Activated CD4-positive, alpha-beta memory T cell treated with anti-CD3 and anti-CD28 coated beads, Interleukin-2, amount 10 ng/mL, durations not matched to agents 7 days and 5 days (primary cell): ENCODE data around the gene POMGNT2. TPM values are rescaled to one million over a fixed set of nuclear protein-coding genes. Genes with fewer than 3 reads are reported as not detected.
"Not testable (repeated sequence)": the region's sequence is repeated elsewhere in the genome, so short reads cannot be mapped to it uniquely, and the experiment has no call there.

Source experiments
- CTCF ChIA-PET: fragments of 350-600 bp; sonication (Branson Sonifier 250); formaldehyde crosslinking; loops from one replicate; lab custom pipeline; 2021; ENCODE audit warnings: antibody characterized with exemption, inconsistent platforms; lab: Charles Lee
- POLR2A ChIA-PET: fragments of 350-600 bp; sonication (Branson Sonifier 250); formaldehyde crosslinking; loops from one replicate; lab custom pipeline; 2021; ENCODE audit warnings: antibody characterized with exemption; lab: Charles Lee
- DNase-seq: peaks from one replicate; pipeline ENCODE4 v3.0.0-alpha.2; 2020
- H3K27ac Mint-ChIP-seq: one replicate; pipeline ENCODE4 v1.8.0; 2021; ENCODE audit warnings: mild to moderate bottlenecking, mixed read lengths
- H3K27me3 Mint-ChIP-seq: one replicate; pipeline ENCODE4 v1.8.0; 2021; ENCODE audit warnings: mixed read lengths
- H3K36me3 Mint-ChIP-seq: one replicate; pipeline ENCODE4 v1.8.0; 2021; ENCODE audit warnings: low read depth, mixed read lengths
- H3K4me1 Mint-ChIP-seq: one replicate; pipeline ENCODE4 v1.8.0; 2021; ENCODE audit warnings: mixed read lengths
- H3K4me3 Mint-ChIP-seq: one replicate; pipeline ENCODE4 v1.8.0; 2021; ENCODE audit warnings: mild to moderate bottlenecking, mixed read lengths
- H3K9me3 Mint-ChIP-seq: one replicate; pipeline ENCODE4 v1.8.0; 2021; ENCODE audit warnings: mixed read lengths
- total RNA-seq, 2 experiments: library from RNA; stranded (reverse); gene quantifications; one replicate each; pipeline ENCODE4 v1.2.3, GENCODE V29; 2021

POMGNT2 gene
- total RNA-seq, 2 experiments from 2014 or later = 6.4 to 7.8 TPM

DNA sequence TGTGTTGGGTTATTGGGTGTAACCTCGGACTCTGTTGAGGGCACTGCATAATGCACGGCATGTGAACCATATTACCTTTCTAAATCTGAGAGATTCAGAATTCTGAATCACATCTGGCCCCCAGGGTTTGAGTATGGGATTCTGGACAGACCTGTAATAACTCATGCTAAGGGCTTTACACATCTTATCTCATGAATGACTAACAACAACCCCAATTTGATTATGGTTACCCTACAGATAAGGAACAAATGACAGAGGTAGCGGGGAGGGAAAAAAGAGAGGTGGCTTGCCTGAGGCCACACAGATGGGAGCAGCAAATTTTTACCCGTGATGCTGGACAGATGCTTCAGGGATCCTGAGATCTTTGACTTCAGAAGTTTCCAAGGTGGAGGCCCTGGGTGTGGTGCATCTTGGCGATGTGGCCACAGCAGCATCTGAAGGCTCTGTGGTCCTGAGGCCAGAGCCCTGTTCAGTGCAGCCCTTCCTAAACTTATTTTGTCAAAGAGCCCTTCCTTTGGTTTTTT lies 43.8 kb downstream of the POMGNT2 start:
- ChIA-PET POLR2A (no interaction called here), CTCF (no interaction called here)
- H3K36me3 Mint-ChIP-seq = no peaks in the 10 kb centered on the region
- no peak for DNase-seq
- H3K4me1 Mint-ChIP-seq = no peaks in the 10 kb centered on the region
- H3K9me3 Mint-ChIP-seq = no peaks in the 10 kb centered on the region
- H3K27ac Mint-ChIP-seq = no peak overlapping the region
- H3K4me3 Mint-ChIP-seq = no peak overlapping the region
- H3K27me3 Mint-ChIP-seq = no peaks in the 10 kb centered on the region

DNA sequence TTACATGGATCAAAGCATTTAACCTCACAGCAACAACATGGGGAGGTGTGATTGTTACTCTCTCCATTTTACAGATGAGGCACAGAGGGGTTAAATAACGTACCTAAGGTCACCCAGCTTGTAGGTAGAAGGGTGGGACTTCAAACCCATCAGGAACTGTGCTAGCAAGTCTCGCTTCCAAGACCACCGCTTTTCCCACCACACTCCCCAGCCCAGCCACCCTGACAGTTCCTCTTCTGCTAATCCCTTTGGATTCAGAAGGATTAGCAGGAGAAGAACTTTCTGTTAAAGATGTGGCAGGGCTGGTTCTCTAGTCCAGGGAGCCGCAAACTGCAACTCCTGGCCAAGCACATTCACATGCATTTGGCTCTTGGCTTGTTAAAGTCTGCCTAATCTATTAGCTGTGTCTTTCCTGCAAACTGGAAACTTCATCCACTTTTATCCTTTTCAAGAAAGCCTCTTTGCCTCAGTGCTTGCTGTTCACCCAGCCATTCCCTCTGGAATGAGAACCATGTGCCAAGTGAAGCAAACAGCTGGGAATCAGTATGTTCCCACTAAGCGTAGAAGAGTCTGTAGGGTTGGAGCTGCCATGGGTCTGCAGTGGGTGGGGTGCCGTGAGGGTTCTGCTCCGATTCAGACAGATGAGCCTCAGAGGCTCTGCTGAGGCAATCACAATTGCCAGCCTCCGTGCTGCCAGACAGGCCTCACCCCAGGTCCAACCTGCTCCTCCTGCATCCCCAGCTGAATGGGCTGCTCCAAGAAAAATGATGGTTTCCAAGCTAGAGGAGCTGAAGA lies 44.6 kb downstream of the POMGNT2 start:
- H3K9me3 Mint-ChIP-seq = no peaks in the 10 kb centered on the region
- H3K4me3 Mint-ChIP-seq = no peak overlapping the region
- CTCF ChIA-PET = no interaction called here
- no peak for DNase-seq
- H3K27me3 Mint-ChIP-seq = no peaks in the 10 kb centered on the region
- no peaks in the 10 kb centered on the region for H3K4me1 Mint-ChIP-seq
- POLR2A ChIA-PET = interaction anchor here (0.7 kb wide), 1 partner anchor 687 kb away, joined by 3 read pairs; no protein-coding TSS in a partner anchor
- no peak overlapping the region for H3K27ac Mint-ChIP-seq
- no peaks in the 10 kb centered on the region for H3K36me3 Mint-ChIP-seq

DNA sequence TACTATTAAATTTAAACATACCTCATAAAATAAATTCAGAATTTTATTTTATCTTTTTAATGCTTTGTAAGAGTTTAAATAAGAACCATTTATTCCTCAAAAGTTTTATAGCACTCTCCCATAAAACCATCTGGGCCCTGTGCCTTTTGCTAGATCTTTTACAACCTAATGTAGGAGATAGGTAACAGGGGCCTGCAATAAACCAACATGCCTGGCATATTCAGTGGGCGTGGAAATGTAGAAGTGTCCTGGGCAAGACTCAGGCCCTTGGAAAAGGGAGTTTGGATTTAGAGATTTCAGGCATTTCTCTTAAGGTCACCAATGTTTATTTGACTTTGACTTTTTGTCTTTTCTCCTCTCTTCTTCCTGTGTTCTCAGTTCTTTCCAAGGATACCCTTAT lies 46.4 kb downstream of the POMGNT2 start:
- ChIA-PET CTCF (no interaction called here), POLR2A (no interaction called here)
- no peaks in the 10 kb centered on the region for H3K9me3 Mint-ChIP-seq
- no peak for DNase-seq
- no peaks in the 10 kb centered on the region for H3K36me3 Mint-ChIP-seq
- H3K27ac Mint-ChIP-seq = no peak overlapping the region
- no peaks in the 10 kb centered on the region for H3K4me1 Mint-ChIP-seq
- no peaks in the 10 kb centered on the region for H3K27me3 Mint-ChIP-seq
- no peak overlapping the region for H3K4me3 Mint-ChIP-seq

DNA sequence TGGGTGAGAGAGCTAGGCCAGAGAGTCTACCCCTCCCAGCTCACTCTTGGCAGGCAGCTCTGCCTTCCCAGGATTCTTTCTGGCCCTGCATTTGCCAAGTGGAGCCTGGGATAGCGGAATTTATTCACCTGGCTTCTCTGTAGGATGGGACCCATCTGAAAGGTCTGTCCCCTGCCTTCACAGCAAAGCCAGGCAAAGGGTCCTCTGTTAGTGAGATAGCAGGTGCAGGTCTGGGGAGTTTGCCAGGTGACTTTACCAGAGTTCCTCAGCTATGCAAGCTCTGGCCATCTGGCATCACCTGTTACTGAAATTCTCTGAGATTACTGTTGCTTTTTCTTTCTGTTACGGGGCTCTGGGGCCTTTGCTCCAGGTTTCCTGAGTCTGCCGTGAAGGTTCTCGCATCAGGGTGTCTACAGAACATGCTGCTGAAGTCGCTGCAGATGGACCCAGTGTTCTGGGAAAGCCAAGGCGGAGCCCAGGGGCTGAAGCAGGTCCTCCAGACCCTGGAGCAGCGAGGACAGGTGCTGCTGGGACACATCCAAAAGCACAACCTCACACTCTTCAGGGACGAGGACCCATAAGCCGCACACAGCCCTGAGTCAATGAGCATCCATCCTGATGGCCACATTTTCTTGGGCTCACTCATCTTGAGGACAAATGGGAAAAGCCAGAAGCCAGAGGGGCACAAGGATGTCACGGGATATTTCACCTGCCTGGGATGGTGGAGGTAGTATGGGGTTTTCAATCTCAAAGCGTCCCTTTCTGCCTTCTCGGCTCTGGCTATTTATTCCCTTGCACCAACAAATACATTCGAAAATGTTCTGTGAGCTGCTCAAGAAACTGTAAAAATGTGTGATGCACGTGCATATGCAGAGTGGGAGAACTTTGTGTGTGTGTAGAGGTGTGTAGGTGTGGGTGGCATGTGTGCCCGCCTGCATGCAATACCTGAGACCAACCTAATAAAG lies 49.8 kb downstream of the POMGNT2 start:
- DNase-seq = no peak
- Mint-ChIP-seq H3K4me3 (no peak overlapping the region), H3K27me3 (peaks cover 6% of the 10 kb centered on the region), H3K9me3 (peaks cover 11% of the 10 kb centered on the region), H3K4me1 (no peaks in the 10 kb centered on the region), H3K27ac (no peak overlapping the region), H3K36me3 (peaks cover under 1% of the 10 kb centered on the region)
- CTCF ChIA-PET = no interaction called here
- POLR2A ChIA-PET = no interaction called here

DNA sequence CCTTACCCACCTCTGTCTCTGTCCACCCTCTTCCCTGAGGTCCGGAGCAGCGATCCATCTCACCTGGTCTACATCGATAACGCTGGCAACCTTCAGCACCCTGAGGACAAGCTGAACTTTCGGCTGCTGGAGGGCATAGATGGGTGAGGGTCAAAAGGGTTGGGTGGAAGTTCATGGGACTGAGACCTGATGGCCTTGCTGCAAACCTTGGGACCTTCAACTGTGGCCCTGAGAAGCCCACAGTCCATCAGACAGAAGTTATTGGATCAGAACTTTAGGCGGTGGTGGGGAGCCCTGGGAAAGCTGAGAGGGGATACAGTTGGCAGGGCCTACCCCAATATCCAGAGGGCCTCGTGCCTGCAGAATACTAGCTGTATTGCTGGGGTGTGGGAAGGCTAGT lies 50.5 kb downstream of the POMGNT2 start:
- Mint-ChIP-seq H3K4me3 (no peak overlapping the region), H3K36me3 (peaks cover 2% of the 10 kb centered on the region), H3K27ac (no peak overlapping the region), H3K9me3 (peaks cover 15% of the 10 kb centered on the region), H3K27me3 (peaks cover 8% of the 10 kb centered on the region), H3K4me1 (no peaks in the 10 kb centered on the region)
- ChIA-PET CTCF (no interaction called here), POLR2A (no interaction called here)
- no peak for DNase-seq

DNA sequence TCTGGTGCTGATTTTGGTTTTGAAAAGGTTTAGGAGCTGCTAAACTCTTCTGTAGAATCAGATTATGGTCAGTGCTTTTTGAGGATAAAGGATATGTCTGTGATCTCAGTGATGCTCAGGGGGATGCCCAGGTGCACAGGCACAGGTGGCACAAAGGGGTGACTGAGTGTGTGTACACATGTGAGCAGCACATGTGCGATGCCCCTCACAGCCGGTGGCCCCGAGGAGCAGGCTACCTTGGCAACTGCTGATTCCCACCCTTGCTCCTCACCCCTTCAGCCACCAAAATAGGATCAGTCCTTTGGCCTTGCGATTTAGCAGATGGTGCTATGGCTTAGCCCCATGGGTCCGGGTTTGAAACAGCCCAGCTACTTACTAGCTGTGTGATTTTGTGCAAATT lies 51.1 kb downstream of the POMGNT2 start:
- peaks cover 2% of the 10 kb centered on the region for H3K36me3 Mint-ChIP-seq
- peaks cover 10% of the 10 kb centered on the region for H3K27me3 Mint-ChIP-seq
- H3K4me3 Mint-ChIP-seq = no peak overlapping the region
- DNase-seq = no peak
- ChIA-PET POLR2A (no interaction called here), CTCF (no interaction called here)
- H3K4me1 Mint-ChIP-seq = no peaks in the 10 kb centered on the region
- peaks cover 17% of the 10 kb centered on the region for H3K9me3 Mint-ChIP-seq
- H3K27ac Mint-ChIP-seq = no peak overlapping the region

DNA sequence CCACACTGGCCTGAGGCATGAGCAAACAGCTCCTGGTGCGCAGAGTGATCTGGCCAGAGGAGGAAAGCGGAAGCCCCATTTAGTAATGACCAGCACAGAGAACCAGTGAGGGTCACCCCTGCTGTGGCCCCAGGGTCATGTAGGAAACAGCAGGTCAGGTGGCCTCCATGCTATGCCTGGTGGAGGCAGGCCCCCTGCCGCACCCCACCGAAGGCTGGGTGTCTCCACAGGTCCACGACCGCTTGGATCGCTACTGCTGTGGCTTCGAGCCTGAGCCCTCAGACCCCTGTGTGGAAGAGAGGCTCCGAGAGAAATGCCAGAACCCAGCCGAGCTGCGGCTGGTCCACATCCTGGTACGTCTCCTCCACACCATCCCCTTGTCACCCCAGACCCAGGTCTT lies 52.6 kb downstream of the POMGNT2 start:
- CTCF ChIA-PET = no interaction called here
- peaks cover 2% of the 10 kb centered on the region for H3K36me3 Mint-ChIP-seq
- H3K4me1 Mint-ChIP-seq = no peaks in the 10 kb centered on the region
- POLR2A ChIA-PET = no interaction called here
- DNase-seq = no peak
- no peak overlapping the region for H3K27ac Mint-ChIP-seq
- H3K27me3 Mint-ChIP-seq = peaks cover 10% of the 10 kb centered on the region
- H3K4me3 Mint-ChIP-seq = no peak overlapping the region
- H3K9me3 Mint-ChIP-seq = peaks cover 23% of the 10 kb centered on the region

DNA sequence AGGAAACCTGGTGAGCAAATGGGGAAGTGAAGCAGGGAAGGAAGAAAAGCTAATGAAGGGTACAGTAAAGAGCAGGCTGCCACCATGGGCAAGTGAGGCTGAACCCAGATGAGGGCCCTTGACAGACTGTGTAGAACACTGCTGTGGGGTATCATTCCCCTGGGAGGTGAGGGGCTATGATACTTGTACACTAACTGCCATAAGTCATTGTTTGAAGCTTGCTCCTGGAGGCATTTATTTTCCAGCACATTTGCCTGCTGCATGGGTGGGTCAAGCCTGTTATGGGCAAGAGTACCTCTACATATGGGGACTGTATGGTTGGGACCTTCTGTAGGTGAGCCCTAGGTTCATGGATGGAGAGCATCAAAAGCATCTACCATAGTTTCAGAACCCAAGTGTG lies 57.4 kb downstream of the POMGNT2 start:
- CTCF ChIA-PET = no interaction called here
- Mint-ChIP-seq H3K27ac (no peak overlapping the region), H3K9me3 (peaks cover 38% of the 10 kb centered on the region), H3K4me1 (no peaks in the 10 kb centered on the region), H3K36me3 (peaks cover 2% of the 10 kb centered on the region), H3K4me3 (no peak overlapping the region), H3K27me3 (peaks cover 10% of the 10 kb centered on the region)
- no peak for DNase-seq
- POLR2A ChIA-PET = no interaction called here

DNA sequence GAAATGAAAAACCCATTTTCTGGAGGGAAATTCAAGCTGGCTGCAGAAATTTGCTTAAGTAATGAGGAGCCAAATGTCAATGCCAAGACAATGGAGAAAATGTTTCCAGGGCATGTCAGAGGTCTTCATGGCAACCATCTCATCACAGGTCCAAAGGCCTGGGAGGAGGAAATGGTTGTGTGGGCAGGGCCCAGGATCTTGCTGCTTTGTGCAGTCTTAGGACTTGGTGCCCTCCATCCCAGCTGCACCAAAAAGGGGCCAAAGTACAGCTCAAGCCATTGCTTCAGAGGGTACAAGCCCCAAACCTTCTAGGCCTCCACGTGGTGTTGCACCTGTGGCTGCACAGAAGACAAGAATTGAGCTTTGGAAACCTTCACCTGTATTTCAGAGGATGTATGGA lies 59.3 kb downstream of the POMGNT2 start:
- Mint-ChIP-seq H3K27ac (no peak overlapping the region), H3K4me1 (no peaks in the 10 kb centered on the region), H3K27me3 (peaks cover 4% of the 10 kb centered on the region), H3K4me3 (no peak overlapping the region), H3K36me3 (peaks cover 2% of the 10 kb centered on the region), H3K9me3 (peaks cover 28% of the 10 kb centered on the region)
- POLR2A ChIA-PET = no interaction called here
- no peak for DNase-seq
- CTCF ChIA-PET = no interaction called here

DNA sequence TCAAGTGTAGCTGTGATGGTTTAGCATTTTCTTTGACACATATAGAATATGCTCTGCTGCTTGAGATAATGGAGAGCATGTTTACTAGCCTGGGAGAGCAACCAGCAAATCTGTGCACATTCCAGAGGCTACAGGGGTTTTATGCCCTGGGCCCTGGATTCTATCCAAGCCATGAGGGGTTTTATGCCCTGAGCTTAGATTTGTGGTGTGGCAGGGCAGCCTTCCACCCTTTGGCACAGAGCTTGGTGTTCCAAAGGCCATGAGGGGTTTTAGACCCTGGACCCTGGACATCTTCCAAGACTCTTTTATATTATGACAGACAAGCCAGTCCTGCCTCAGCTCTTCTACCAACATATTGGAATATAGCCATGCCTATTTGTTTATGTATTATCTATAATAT lies 60.8 kb downstream of the POMGNT2 start:
- H3K4me1 Mint-ChIP-seq, DNase-seq, H3K27me3 Mint-ChIP-seq, POLR2A ChIA-PET, H3K4me3 Mint-ChIP-seq, H3K27ac Mint-ChIP-seq, CTCF ChIA-PET, H3K36me3 Mint-ChIP-seq: not testable (repeated sequence)
- peaks cover 21% of the 10 kb centered on the region for H3K9me3 Mint-ChIP-seq

DNA sequence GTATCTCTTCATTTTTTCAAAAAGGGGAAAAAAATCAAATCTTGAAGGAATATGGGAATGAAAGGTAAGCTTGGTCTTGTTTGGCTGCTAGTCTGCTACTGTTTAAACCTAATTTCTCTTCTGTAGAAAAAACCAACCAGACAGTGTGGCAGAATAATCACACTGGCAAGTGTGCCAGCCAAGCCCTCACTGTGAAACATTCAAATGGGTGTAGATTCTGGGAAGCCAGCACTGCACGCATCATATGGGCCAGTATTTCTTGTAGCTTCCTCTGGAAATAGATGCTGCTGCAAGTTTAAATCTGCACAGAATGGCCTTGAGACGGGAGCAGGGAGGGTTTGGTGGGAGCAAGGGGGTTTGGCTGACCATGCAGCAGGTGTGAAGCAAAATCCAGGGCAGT lies 62.1 kb downstream of the POMGNT2 start:
- DNase-seq = no peak
- Mint-ChIP-seq H3K9me3 (peaks cover 18% of the 10 kb centered on the region), H3K36me3 (no peaks in the 10 kb centered on the region), H3K4me3 (no peak overlapping the region), H3K27me3 (no peaks in the 10 kb centered on the region), H3K4me1 (peaks cover 2% of the 10 kb centered on the region), H3K27ac (no peak overlapping the region)
- ChIA-PET POLR2A (no interaction called here), CTCF (no interaction called here)

DNA sequence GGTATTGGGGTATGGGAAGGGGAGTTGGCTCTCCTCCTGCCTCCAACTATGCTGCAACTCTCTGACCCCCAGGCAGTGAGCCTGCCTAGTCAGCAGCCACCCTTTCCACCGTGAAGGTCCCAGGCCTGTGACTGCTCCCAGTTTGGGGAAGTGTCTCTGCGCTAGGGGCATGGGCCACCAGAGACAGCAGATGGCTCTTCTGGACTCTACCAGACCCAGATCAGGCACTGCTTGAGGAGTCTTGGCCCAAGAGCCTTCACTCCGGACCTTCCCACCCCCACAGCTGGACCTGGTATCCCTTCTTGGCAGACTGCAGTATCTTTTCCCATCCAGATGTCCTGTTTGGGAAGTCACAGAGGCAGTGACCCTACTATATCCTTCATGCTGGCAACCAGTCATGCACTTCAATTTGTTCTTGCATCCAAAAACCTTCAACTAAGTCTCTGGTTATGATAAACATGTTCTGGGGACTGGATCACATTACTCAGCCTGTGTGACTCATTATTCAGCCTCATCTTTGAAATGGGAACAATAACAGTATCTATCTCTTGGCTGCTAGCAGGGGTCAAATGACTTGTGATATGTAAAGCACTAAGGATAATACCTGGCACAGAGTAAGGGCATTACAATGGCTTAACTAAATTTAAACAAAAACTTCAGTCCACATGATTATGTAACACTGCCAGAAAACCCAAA lies 62.7 kb downstream of the POMGNT2 start:
- Mint-ChIP-seq H3K36me3 (no peaks in the 10 kb centered on the region), H3K4me1 (peaks cover 7% of the 10 kb centered on the region), H3K27ac (no peak overlapping the region), H3K9me3 (peaks cover 14% of the 10 kb centered on the region), H3K4me3 (no peak overlapping the region), H3K27me3 (peaks cover 5% of the 10 kb centered on the region)
- ChIA-PET POLR2A (no interaction called here), CTCF (no interaction called here)
- DNase-seq = no peak

DNA sequence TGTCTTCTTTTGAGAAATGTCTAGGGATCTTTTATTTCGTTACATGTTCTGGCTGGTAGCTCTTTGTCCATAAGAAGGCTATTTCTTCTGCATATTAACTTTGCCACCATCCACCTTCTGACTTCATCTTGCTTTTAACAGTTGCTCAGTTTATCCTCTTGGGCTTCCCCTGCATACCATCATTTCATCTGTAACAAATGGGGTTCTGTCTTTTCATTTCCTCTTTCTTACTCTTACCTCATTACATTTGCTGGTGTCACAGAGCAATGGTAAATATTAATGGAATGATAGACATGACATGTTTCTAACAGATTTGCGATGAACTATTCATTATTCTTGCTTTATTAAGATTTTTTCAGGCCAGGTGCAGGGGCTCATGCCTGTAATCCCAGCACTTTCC lies 64.4 kb downstream of the POMGNT2 start:
- CTCF ChIA-PET = no interaction called here

More for the DNA sequence above, 64.4 kb downstream of the POMGNT2 start:
- Mint-ChIP-seq H3K4me3 (no peak overlapping the region), H3K27ac (no peak overlapping the region), H3K4me1 (peaks cover 12% of the 10 kb centered on the region), H3K36me3 (no peaks in the 10 kb centered on the region), H3K27me3 (peaks cover 9% of the 10 kb centered on the region), H3K9me3 (peaks cover 9% of the 10 kb centered on the region)
- no peak for DNase-seq
- POLR2A ChIA-PET = no interaction called here
